HG03342 (cell line): ENCODE results near the gene CAMK1G.
A peak's percentile ranks its signal among the peaks of the same experiment; 100 is the strongest.

Source experiments
- ATAC-seq: cut with Tn5 transposase; IDR thresholded peaks from one replicate; pipeline ENCODE4 v1.9.1; 2021; ENCODE audit warnings: mild to moderate bottlenecking, moderate library complexity; ENCODE audit not compliant: unreplicated experiment

CAMK1G gene

DNA sequence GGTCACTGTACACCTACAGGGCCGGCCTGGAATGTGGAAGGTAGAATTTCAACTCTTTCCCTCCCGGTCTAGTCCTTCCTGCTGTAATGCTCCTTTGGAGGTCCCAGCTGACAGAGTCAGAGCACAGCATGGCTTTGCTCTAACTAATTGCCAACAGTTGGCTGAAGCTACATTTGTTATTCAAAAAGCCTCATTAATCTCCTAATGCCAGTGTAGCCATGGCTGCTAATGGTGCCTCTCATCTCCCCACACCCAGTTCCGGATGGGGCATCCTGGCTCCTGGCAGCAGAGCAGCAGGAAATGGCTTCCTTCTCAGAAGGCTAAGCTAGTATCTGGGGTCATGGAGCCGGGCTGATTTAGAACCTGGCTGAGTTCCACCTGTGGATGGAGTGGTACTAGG, 18.7 kb upstream of the CAMK1G start:
- no peak for ATAC-seq

DNA sequence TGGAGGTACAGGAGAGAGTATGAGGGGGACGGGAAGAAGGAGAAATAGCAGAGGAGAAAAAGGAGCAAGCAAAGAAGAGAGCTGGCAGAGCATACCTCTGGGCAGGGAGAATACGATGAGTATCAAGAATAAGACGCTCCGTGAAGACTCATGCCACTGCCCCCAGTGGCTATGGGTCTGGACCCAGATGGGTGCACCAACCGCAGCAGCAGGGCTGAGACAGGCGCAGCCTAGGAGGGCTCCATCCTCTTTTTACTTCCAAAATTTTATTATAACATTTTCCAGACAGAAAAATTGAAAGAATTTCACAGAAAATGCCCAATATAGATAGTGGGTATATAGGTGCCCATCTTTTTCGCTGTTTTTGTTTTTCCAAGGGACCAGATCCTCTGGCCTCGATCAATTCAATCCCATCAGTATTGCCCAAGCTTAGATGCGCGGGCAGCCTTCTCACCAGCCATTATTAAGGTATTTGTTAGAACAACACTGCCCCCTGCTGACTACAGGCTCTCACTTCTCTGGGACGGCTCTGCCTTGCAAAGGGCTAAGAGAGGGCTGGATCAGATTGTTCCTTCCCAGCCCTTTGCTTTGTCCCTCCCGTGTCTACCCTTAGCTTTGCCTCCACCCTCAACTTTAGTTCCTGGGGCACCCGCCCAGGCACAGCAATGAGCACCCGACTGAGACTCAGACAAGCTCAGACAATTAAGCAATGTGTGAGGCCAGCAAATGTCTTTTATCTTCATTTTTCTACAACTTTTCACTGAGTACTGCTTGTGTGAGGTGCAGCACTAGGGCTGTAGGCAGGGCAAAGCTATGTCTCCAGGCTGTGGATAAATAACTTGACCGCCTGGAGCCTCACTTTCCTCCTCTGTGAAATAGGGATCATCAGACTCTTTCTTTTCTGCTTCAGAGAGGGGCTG, 17.5 kb upstream of the CAMK1G start:
- peak; percentile 84 for ATAC-seq

DNA sequence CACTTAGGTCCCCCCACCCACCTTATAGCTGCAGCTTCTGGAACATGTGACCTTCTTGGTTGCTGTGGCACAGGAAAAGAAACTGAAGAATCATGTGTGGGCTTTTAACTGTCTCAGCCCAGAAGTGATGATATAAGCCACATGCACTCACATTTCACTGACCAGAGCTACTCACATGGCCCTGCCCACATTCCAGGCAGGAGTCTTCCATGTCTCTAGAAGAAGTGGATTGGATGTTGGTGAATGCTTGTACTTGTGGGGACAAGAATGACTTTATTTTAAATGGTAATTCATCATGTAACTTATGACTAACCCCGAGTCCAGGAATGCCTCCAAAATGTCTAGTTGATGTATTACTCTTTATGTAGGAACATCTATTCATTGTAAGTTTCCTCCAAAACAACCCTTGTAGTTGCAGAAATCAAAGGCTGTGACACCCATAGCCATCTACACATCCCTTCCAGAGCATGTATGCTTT, 15.8 kb upstream of the CAMK1G start:
- ATAC-seq = no peak

DNA sequence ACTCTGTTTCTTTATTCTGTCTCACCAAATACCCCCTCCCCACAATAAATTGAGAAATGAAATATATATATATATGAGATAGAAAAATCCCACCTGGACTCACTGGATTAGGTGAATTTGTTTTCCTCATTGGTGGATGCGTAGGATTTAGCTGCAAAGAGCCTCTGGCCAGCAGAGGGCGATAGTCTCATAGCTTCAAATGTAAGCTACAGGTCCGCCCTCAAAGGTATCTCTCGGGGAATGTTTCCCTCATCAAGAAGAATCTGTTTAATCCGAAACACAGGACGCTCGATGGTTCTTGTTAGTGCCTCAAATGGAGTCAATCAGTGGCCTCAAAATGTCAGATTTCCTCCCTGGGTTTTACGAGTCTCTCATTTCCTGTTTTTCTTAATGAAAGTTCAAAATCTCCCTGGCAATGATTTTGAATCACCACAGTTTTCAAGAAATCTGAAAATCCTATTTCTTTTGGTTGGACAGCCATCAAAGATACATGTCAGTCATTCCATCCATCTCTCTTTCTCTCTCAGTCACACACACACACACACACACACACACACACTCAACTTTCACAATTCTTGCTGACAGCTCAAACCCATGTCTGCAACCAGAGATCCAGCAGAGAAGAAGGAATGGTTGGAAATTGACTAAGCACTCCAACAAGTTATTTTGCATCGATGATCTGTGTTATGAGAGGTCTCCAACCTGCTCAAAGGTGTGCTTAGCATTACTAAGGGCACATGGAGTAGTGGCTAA, 13.9 kb upstream of the CAMK1G start:
- peak; percentile 52 for ATAC-seq

DNA sequence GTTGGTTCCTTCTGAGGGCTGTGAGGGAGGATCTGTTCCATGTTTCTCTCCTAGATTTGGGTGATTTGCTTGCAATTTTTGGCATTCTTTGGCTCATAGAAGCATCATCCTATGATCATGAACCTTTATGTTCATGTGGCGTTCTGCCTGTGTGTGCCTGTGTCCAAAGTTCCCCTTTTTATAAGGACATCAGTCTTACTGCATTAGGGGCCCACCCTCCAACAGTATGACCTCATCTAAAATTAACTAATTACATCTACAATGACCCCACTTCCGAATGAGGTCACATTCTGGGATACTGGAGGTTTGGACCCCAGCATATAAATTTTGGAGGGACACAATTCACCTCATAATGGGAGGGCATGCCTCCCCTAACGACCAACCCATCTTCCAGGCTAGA, 12.8 kb upstream of the CAMK1G start:
- ATAC-seq = no peak

DNA sequence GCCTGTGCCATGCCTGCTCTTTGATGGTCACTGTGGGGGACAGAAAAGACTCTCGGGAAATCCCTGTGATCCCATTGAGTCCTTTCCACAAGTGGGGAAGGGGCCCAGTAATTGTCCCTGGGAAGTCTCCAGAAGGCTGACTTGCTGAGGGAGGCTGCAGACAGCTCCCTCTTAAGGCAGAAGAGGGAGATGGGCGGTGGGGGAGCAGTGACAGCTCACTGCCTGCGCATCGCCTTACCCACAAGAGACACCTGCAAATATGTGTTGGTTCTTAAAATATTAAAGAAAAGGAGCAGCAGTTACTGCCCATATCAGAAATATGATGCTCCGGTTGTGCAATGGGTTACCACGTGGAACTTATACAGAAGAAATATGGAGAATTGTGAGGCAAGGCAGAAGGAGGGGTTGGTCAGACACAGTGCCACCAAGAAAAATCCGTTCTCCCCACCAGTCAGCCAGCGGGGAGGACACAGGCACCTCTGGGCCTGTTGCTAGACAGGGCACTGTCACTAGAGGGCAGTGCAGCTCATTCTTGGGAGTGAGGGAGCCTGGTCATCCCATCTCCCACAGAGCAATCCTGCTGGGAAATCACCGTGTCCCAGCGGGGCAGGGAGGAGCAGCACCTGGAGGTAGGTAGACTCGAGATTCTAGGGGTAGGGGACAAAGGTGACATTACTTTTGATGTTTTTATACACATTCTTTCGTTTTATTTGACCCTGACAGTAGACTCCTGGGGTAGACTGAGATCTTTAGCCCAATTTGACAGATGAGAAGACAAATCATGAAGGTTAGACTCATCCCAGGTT, 6.9 kb upstream of the CAMK1G start:
- ATAC-seq = peak; percentile 92

DNA sequence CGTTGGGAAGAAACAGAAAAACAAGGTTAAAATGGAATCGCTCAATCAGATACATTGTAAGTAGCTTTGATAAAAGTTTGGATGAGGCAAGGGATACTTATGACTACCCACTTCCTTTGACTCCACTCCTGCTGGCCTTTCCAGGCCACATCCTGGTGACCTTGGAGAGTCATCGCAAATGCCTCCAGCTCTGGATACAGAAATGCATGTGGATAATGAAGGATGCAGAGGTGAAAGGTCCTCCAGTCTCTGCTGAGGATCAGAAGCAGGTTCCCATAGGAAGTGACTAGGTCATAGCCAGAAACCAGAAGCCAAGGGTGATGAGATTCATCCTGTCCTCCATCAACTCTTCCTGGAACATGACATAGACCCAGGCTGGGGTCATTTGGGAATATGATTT, 6.2 kb upstream of the CAMK1G start:
- no peak for ATAC-seq

DNA sequence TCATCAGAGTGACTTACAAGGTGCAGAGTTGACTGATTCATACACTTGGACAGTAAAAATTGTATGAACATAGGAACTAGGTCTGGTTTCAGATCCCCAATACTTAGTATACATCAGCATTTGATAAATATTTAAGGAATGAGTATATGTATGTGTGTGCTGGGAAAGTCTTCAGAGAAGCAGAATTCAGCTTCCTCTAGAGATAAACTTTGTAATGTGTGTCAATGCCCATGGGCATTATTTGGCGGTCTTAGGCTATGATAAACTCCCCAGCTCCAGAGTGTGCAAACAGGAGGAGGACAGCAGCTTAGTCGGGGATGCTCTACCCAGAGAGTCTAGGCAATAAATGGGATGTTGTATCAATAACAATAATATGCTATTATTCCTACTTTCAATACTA, 2.9 kb upstream of the CAMK1G start:
- no peak for ATAC-seq

DNA sequence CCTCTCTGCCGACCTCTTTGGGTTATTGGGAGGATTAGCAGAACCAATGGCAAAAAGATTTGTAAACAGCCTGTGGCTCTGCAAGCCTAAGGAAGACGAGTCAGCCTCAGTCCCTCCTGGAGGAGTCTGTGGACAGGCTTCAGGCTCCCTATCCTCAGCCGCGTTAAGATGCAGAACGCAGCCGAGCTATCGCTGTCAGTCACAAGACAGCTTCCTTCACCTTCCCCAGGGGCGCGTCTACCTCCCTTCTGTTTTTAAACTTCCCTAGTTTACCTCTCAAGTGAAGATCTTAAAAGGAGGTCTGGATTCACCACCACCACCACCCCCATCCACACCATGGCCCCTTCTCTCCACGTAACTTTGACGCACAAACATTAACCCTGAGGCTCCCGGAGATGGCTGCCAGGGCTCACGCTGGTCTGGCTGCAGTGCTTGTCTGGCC, 738 bp downstream of the CAMK1G start:
- ATAC-seq = no peak

DNA sequence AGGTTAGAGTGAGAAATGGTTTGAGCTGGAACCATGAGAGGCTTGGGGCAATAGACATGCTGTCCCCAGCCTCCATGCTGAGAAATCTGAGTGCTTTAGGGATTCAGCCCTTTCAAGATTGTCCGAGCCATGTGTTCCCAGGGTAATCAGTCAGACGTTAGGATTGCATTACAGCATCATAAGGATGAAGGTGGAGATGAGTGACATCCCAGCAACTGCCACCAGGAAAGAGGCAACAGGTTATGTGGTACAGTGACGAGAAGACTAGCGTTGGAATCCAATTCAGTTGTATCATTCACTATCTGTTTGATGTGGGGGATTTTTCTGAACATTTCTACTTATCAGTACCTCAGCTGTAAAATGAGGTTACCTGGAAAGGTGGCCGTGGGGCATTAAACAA, 1.7 kb downstream of the CAMK1G start:
- ATAC-seq = no peak

DNA sequence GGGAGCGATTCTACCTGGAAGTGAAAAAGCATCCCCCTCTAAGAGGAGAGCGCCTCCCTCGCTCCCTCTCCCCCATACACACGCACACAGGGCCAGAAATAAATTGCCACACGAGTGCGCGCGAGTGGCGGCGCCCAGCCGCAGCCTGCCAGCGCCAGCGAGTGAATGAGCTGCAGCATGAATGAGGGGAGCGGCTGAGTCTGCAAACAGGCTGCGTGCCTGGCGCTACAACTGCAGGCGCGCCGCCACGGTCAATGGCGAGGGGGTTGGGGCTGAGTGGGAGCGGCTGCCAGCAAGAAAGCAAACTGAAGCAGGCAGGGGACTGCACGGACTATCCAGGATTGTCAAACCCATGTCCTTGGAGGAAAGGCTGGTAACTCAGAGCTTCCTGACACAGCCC, 2.2 kb downstream of the CAMK1G start:
- no peak for ATAC-seq

DNA sequence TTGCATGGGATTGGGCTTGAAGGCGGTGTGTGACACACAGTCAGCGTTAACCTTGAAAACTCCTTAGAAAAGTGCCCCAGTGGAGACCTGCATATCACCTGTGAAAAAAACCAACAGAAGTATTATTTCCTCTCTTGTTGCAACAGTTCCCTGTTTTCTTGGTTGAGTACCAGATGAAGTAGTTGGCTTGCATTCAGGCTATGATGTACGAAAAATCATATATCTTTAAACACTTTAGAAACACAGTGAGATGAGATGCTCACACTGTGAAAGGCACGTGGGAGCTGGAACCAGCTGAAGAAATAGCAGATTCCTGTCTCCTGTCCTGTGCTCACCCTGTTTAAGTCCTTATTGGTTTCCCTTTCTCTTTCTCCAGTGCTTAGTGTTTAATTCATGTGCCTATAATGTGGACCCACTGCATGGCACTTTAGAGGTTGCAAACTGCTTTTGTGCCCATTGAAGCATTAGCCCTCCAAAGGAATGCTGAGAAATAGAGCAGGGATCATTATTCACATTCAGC, 2.8 kb downstream of the CAMK1G start:
- ATAC-seq = no peak

DNA sequence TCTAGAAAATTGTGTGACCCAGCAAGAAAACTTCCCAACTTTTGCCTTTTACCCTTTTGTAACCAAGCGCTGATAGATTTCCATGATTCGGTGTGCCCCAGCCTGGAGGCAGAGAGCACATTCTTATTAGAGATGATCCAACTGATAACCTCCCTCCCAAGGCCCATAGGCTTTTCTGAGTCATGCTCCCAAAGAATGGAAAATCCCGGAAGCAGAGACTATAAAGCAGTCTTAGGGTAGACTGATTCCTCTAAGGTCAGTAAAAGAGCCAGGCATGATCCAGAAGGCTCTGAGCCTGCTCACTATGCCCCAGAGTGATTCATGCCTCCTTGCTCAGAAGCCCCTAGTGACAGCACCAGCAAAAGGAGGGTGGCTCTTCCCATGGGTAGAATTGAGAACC, 4.3 kb downstream of the CAMK1G start:
- ATAC-seq = no peak

DNA sequence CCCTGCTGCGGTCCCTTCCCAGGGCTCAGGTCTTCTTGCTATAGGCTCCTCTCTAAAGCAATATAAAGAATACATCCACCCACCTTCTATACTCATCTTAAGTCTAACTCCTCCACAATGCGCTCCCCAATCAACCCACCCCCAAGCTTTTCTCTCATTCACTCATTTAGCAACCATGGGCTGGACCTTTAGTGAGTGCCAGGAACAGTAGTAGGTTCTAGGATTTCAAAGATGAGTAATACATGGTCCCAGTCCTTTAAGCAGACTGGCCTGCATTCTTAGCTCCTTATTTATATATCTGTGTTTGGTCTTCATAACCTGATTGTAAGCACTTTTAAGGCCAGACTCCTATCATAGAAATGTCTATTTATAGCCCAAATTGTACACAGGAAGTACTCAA, 5.9 kb downstream of the CAMK1G start:
- no peak for ATAC-seq

DNA sequence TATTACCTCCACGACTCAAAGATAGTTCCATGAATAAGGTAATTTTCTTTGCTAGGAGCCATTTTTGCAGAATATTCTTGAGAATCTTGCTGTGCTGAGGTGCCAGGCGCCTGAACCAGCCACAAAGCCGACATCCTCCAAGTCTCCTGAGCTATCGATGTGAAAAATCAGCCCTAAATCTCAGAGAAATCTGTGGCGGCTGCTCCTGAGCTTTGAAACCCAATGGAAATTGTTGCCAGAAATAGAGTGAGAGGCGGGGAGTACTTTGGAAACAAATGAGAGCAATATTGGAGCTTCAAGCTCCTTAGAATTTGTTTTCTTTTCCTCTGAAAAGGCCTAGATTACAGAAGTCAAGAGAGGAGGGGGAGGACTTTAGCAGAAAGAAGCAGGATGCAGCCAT, 6.3 kb downstream of the CAMK1G start:
- no peak for ATAC-seq

DNA sequence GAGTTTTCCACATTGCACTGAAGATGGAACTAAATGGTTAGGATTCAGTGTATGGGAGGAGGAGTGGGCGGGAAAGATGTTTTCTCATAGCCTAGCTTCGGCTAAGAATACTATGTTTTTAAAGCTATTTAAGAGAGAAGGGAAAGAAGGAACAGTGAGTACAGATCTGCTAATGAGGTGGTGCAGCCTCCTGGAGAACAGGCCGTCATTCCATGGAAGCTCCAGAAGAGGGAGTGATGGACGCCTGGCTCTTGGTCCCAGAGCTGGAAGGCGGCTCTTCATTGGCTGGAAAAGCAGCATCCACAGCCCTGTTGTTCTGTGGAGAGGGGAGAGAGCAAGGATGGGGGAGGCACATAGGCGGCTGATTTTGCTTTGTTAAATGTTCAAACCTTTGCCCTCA, 6.9 kb downstream of the CAMK1G start:
- ATAC-seq = no peak

DNA sequence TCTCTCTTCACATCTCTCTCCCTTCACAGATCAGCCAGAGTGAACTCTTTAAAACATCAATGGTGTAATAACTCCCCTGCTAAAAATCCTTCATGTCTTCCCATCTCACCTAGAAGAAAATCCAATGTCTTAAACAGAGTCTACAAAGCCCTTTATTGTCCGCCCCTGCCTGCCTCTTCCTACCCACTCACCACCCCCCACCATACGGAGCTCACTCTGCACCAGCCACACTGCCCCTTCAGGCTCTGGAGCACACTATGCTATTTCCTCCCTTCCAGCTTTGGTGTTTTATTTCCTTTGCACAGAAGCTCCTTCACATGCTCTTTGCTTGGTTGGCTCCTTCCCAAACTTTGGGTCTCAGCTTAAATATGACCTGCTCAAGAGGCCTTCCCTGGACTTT, 10.2 kb downstream of the CAMK1G start:
- no peak for ATAC-seq

DNA sequence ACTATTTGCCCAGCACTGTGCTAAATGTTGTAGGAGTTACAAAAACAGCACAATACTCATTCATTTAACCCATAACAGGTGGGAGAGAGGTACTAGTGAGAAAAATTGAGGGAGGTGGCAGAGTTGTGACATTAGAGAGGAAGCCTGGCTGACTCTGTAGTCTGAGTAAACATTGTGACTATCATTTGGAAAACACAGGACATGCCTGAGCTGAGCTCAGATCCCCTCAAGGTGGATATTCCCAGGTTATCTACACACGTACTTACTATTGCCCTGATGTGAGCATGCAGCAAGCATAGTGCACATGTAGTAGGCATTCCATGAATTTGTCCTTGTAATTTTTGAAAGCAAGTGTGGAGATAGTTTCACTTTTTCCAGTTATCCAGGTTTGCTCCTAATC, 10.9 kb downstream of the CAMK1G start:
- ATAC-seq = no peak

DNA sequence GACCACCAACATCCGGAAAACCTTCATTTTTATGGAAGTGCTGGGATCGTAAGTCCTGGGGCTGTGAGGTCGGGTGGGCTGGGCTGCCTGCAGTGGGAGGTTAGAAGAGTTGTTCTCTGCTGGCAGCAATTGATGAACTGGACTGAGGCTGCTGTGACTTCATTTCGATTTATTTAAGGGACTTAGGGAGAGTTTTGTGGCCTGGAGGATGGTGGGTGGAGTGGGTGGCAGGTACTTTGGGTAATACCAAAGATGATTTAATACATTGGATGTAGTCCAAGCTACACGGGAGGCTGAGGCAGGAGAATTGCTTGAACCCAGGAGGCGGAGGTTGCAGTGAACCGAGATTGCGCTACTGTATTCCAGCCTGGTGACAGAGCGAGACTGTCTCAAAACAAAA, 11.5 kb downstream of the CAMK1G start:
- no peak for ATAC-seq

DNA sequence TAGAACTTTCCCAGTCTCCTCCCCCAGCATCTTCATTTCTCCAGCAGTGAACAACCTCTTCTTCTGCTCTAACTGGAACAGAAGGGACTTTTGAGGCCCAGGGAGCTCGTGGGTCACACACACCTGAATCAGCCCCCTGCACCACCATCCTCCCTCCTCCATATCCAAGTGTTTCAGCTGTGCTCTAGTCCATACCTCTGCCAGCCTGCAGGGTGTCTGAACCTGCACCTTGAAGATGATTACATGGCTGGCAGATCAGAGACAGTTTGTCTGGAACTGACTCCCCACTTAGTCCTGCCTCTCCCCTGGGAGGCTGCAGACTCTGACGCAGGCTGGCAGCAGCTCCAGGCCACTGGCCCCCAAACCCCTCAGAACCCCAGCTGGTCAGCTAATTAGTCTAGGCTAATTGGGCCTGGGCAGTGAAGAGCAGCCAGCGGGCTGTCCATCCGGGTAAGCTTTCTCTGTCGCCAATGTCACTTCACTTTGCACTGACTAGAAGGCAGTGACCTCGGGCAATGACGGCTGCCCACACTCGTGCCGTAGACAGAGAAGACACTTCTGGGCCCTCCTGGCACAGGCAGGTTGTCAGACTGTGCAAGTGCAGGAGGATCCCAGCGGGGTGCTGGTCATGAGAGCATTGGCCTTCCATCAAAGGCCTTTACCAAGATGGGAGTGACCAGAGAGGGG, 12.2 kb downstream of the CAMK1G start:
- ATAC-seq = no peak
